HFFc6 (cell line): Measurements from ENCODE around the gene ZSCAN29. TPM values are rescaled to one million over a fixed set of nuclear protein-coding genes. Genes with fewer than 3 reads are reported as not detected.

Experiments used
- DNase-seq: peaks from one replicate; pipeline ENCODE4 v3.0.0-alpha.2; 2018
- H3K27ac Mint-ChIP-seq: 2 replicates; pipeline ENCODE4 v1.8.0; 2020; ENCODE audit warnings: mild to moderate bottlenecking, mixed read lengths
- H3K27me3 Mint-ChIP-seq: 2 replicates; pipeline ENCODE4 v1.8.0; 2021; ENCODE audit warnings: mild to moderate bottlenecking, moderate library complexity, mixed read lengths; ENCODE audit not compliant: insufficient read depth
- H3K36me3 Mint-ChIP-seq: 2 replicates; pipeline ENCODE4 v1.8.0; 2021; ENCODE audit warnings: low read depth, mixed read lengths
- H3K4me1 Mint-ChIP-seq: 2 replicates; pipeline ENCODE4 v1.8.0; 2020; ENCODE audit warnings: low read depth, mixed read lengths
- H3K4me3 Mint-ChIP-seq: 2 replicates; pipeline ENCODE4 v1.8.0; 2020; ENCODE audit warnings: mild to moderate bottlenecking, moderate library complexity, mixed read lengths
- H3K9me3 Mint-ChIP-seq: 2 replicates; pipeline ENCODE4 v1.8.0; 2020; ENCODE audit warnings: mild to moderate bottlenecking, mixed read lengths
- CTCF ChIP-seq: fragments of 200-600 bp; sonication (generic); IDR thresholded peaks from 2 replicates; pipeline ENCODE4 v1.5.0; 2021; ENCODE audit warnings: antibody characterized with exemption, mild to moderate bottlenecking
- total RNA-seq, 6 experiments: library from RNA; stranded (reverse); fragmentation: NEBNext Ultra II Directional; extraction: Animal tissue kit (Norgen Biotek cat#: 25700); gene quantifications; 2 replicates in 1 of 6; 3 replicates in 5 of 6; pipeline ENCODE4 v1.2.3, GENCODE V29; 2021

ZSCAN29 gene
- total RNA-seq, 6 experiments from 2014 or later: 12.7 to 16.7 (median 14.7) TPM

- H3K4me1 Mint-ChIP-seq: peaks cover 9% of the 10 kb centered on the region
- no peak overlapping the region for H3K27ac Mint-ChIP-seq
- H3K4me3 Mint-ChIP-seq: no peak overlapping the region
- H3K36me3 Mint-ChIP-seq: no peaks in the 10 kb centered on the region
- H3K9me3 Mint-ChIP-seq: no peaks in the 10 kb centered on the region
- no peak for DNase-seq
- peak; percentile 34; the same call in 1 of the 2 replicates for TF ChIP-seq CTCF
- no peaks in the 10 kb centered on the region for H3K27me3 Mint-ChIP-seq
These were observed 24.5 kb downstream of the ZSCAN29 start for GRCh38 chr15:43346305-43346704.

- Mint-ChIP-seq H3K9me3 (no peaks in the 10 kb centered on the region), H3K27me3 (no peaks in the 10 kb centered on the region), H3K4me1 (peaks cover 26% of the 10 kb centered on the region), H3K4me3 (peak overlapping the region; percentile 94), H3K27ac (peak overlapping the region; percentile 96), H3K36me3 (peaks cover 15% of the 10 kb centered on the region; the same call in 1 of the 2 replicates)
- TF ChIP-seq CTCF: no peak
- no peak for DNase-seq
These were observed 40.1 kb downstream of the ZSCAN29 start for GRCh38 chr15:43330780-43331087.

GRCh38 chr15:43329960-43330779 lies 40.7 kb downstream of the ZSCAN29 start, which contains the start of gene LCMT2:
LCMT2 (minus strand) TSS chr15:43330573; CDS start chr15:43330489, 84 bp downstream.
- Mint-ChIP-seq H3K9me3 (no peaks in the 10 kb centered on the region), H3K4me1 (peaks cover 26% of the 10 kb centered on the region), H3K27me3 (no peaks in the 10 kb centered on the region), H3K27ac (peak within 1 kb of the TSS; percentile 96), H3K4me3 (peak within 1 kb of the TSS; percentile 94), H3K36me3 (peaks cover 15% of the 10 kb centered on the region; the same call in 1 of the 2 replicates)
- TF ChIP-seq CTCF: no peak
- peak; percentile 86 for DNase-seq

- Mint-ChIP-seq H3K4me1 (peaks cover 26% of the 10 kb centered on the region), H3K36me3 (peaks cover 15% of the 10 kb centered on the region; the same call in 1 of the 2 replicates), H3K4me3 (peak overlapping the region; percentile 94), H3K27ac (peak overlapping the region; percentile 96), H3K9me3 (no peaks in the 10 kb centered on the region), H3K27me3 (no peaks in the 10 kb centered on the region)
- TF ChIP-seq CTCF: no peak
- peak; percentile 0 for DNase-seq
These were observed 41.5 kb downstream of the ZSCAN29 start for GRCh38 chr15:43329217-43329959.

GRCh38 chr15:43325039-43325684 lies 45.7 kb downstream of the ZSCAN29 start:
- H3K4me1 Mint-ChIP-seq: peaks cover 9% of the 10 kb centered on the region; the same call in 1 of the 2 replicates
- no peak for TF ChIP-seq CTCF
- H3K9me3 Mint-ChIP-seq: no peaks in the 10 kb centered on the region
- H3K27ac Mint-ChIP-seq: no peak overlapping the region
- no peak overlapping the region for H3K4me3 Mint-ChIP-seq
- no peaks in the 10 kb centered on the region; the same call in 1 of the 2 replicates for H3K27me3 Mint-ChIP-seq
- DNase-seq: no peak
- H3K36me3 Mint-ChIP-seq: peaks cover 15% of the 10 kb centered on the region; the same call in 1 of the 2 replicates
